SKM-1 (cell line): ENCODE measurements around the gene MAP1LC3B2.

Experiments
- DNase-seq: peaks from one replicate; lab custom pipeline; 2025; ENCODE audit not compliant: unreplicated experiment; lab: John Stamatoyannopoulos, UW

MAP1LC3B2 gene

GRCh38 chr12:116610971-116611541, 51.9 kb downstream of the MAP1LC3B2 start:
- DNase-seq: no peak

GRCh38 chr12:116612436-116612835, 53.3 kb downstream of the MAP1LC3B2 start:
- no peak for DNase-seq

- DNase-seq: no peak
Observed at GRCh38 chr12:116613256-116613655, 54.1 kb downstream of the MAP1LC3B2 start.

- DNase-seq: no peak
Observed at GRCh38 chr12:116614194-116614915, 55.2 kb downstream of the MAP1LC3B2 start.

GRCh38 chr12:116615141-116615861, 56.1 kb downstream of the MAP1LC3B2 start:
- no peak for DNase-seq

- DNase-seq: no peak
Observed at GRCh38 chr12:116616536-116617248, 57.5 kb downstream of the MAP1LC3B2 start.

GRCh38 chr12:116619246-116619645, 60.1 kb downstream of the MAP1LC3B2 start:
- no peak for DNase-seq

- DNase-seq: no peak
Observed at GRCh38 chr12:116620124-116620491, 60.9 kb downstream of the MAP1LC3B2 start.

GRCh38 chr12:116620492-116621191, 61.5 kb downstream of the MAP1LC3B2 start:
- no peak for DNase-seq

GRCh38 chr12:116621194-116621593, 62.0 kb downstream of the MAP1LC3B2 start:
- DNase-seq: no peak

- no peak for DNase-seq
Observed at GRCh38 chr12:116624516-116624915, 65.3 kb downstream of the MAP1LC3B2 start.

GRCh38 chr12:116626153-116626552, 67.0 kb downstream of the MAP1LC3B2 start:
- no peak for DNase-seq
